ENCODE results near the gene TEX14. TPM values are rescaled to one million over a fixed set of nuclear protein-coding genes. Genes with fewer than 3 reads are reported as not detected.
A peak's percentile ranks its signal among the peaks of the same experiment; 100 is the strongest.
"Not testable (repeated sequence)": the region's sequence is repeated elsewhere in the genome, so short reads cannot be mapped to it uniquely, and the experiment has no call there.

TEX14 gene
- total RNA-seq, 1 donor from 2014 or later, result under 0.01 TPM

DNA sequence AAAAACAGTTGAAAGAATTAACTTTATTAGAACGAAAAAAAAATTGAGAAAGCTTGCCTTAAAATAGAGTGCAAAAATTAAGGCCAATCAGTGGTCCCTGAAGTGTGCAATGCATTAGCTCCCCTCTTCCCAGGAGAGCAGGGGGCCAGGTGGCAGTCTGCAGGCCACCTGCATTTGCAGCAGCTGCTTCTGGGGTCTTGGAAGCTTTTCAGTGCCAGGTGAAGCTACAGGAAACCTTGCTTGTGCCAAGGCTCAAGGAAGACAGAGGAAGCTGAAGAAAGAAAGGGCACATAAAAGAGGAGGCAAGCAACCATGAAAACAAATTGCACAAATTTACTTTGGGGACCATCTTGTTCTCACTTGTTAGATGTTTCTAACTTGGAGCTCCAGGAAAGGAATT is 126.9 kb downstream of the TEX14 start:
- no peak for DNase-seq (ENCODE audit: low read depth in 2 of 2)

DNA sequence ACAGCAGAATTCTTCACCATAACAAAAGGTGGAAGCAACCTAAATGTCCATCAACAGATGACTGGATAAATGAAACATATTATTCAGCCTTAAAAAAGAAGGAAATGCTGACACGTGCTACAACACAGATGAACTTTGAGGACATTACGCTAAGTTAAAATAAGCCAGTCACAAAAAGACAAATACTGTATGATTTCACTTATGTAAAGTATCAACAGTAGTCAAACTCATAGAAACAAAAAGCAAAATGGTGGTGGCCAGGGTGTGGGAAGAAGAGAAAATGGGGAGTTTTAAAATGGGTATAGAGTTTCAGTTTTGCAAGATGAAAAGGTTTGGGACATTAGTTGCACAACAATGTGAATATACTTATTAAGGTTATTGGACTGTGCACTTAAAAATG is 127.6 kb downstream of the TEX14 start:
- no peak for DNase-seq (ENCODE audit: low read depth in 2 of 2)

DNA sequence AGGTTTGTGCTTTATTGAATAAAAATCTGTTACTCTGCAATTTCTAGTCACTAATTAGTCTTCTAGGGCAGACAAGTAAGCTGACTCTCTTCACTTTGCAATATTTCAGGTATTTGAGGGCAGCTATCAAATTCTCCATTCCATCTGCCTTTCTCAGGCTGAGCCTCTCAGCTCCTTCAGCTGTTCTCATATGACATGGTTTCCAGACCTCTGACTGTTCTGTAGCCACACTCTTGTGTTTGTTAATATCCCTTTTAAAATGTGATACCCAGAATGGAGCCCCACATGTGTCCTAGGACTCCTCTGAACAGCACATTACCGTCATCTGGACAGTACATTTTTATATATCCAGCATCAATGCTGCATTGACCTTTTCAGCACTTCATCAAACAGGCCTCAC is 131.3 kb downstream of the TEX14 start:
- no peak for DNase-seq (ENCODE audit: low read depth in 2 of 2)

DNA sequence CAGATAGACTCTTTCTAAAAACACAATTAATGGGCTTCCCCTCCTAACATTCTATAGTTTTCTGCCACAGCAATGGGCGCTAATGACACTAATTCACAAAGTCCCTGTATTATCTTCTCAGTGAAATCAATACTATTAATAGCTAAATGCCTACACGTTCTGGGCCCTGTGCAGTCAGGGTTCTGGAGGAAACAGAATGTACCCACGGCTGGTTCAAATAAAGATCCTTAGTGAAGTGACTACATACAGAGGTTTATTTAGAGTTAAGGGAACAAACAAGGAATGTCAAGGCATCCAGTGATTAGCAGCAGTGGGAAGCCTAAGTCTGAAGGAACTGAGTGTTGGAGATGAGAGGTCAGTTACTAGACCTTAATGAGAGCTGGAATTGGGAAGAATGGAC is 133.9 kb downstream of the TEX14 start:
- no peak for DNase-seq (ENCODE audit: low read depth in 2 of 2)

DNA sequence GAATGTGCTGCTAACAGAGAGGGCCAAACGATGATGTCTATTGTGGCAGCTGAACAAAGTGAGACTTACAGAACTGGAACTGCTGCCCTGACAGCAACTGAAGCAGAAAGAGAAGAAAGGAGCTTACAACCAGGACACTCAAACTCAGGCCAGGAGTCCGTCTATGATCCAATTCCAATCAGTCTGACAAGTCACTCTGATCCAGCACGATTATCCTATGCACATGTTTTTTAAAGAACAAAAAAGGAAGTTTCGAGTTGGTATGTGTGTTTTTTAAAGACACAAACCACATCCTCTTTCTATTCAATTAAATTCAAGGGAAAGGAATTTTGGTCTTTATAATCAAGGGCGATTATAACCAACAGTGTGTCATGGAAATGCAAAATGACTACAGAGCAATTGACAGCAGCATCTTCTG is 135.0 kb downstream of the TEX14 start:
- no peak for DNase-seq (ENCODE audit: low read depth in 2 of 2)

DNA sequence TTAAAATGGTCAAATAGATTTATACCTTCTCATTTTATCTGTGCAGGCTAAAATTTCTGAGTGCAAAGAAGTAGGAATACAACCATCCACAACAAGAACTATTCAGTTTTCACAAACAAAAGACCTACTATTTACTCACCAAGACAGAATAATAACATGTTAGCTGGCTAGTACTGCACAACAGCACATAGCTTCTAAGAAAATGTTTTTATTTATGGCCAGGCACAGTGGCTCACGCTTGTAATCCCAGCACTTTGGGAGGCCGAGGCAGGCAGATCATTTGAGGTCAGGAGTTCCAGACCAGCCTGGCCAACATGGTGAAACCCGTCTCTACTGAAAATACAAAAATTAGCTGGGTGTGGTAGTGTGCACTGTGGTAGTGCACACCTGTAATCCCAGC is 136.7 kb downstream of the TEX14 start:
- DNase-seq (ENCODE audit: low read depth in 2 of 2), result not testable (repeated sequence)

DNA sequence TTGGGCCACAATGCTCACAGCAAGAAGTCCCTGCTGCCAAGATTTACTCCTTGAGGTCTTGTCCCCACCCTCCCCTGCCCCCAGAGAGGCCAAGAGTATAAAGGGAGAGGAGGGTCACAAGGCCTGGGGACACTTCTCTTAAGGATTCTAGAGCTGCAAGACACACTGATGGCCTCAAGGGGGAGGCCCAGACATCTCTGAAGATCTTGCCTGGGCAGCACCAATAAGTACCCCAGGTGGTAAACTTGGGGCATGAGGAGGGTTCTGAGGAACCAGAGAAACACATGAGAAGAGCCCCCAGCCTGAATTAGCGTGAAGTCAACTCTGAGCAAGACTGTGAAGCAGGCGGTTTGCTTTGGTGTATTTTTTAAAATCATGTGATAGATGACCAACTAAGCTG is 150.6 kb downstream of the TEX14 start:
- DNase-seq (ENCODE audit: low read depth in 2 of 2), result peak in 1 of 2 donors; percentile 32

DNA sequence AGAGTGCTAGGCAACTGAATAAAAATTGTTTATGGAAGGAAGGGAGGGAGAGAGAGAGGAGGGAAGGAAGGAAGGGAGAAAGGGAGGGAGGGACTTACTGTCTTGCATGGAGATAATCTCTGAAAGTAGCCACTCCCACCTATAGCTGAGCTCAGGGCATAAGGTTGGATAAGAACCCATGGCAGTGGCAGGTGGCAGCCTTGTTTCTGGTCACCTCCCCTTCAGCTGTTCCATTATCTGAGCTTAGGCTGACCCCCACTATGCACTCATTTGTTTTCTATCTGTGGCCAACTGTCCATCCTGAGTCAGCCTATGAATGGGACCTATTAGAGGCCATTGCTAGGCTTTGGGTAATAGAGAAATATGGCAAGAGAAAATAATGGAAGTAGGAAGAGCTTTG is 152.1 kb downstream of the TEX14 start:
- no peak for DNase-seq (ENCODE audit: low read depth in 2 of 2)

DNA sequence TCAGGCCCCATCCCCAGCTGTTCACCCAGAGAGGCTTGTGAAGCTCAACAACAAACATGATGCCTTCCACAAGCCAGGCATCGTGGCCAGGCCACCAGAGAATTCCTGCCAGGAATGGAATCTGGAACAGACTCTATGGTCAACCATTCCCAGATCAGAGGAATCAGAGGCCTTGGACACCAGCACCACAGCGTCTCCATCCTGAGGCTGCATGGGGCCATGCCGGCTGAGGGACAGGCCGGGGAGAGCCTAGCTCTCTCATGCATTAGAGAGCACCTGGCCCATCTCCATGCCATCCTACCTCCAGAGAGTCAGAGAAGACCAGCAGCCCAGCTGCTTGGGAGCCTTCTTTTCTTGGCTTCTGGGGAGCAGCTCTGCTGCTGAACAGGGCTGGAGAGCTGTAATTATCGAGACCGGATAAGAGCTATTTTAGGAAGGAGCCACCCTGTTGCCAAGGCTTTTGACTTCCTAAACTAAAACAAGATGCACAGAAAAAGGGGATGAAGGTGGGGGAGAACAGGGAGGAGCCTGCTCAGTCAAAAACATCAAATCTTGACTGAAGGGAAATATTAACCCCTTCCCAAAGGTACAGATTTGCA is 152.9 kb downstream of the TEX14 start:
- no peak for DNase-seq (ENCODE audit: low read depth in 2 of 2)

DNA sequence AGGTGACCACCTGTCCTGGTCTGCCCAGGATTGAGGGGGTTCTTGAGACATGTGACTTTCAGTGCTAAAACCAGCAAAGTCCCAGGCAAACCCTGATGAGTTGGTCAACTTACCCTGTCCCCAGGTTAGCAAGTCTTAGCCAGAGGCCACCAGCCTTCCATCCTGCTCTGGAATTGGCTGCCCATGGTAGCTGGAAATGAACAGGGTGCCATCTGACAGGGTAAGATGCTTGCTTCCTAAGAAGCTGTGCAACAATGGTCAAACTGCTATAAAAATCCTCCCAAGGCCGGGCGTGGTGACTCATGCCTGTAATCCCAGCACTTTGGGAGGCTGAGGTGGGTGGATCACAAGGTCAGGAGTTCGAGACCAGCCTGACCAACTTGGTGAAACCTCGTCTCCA is 154.6 kb downstream of the TEX14 start:
- DNase-seq (ENCODE audit: low read depth in 2 of 2), result no peak

DNA sequence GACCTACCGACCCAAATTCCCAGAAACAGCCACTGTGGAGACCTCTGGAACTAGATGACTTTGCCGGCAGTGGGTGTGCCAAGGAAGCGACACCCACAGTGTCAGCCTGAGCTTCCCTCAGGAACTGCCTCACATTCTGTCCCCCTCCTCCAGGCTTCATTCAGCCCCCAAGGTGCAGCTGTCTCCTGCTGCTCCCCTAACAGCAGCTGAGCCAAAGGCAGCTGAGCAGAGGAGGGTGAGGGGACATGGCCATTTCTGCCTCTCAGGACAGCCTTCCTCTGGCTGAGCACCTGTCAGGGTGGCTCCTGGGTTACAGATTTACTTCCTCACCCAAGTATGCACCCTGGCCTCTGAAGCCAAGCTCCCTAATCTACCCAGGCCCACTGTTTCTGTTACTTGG is 155.3 kb downstream of the TEX14 start:
- no peak for DNase-seq (ENCODE audit: low read depth in 2 of 2)

DNA sequence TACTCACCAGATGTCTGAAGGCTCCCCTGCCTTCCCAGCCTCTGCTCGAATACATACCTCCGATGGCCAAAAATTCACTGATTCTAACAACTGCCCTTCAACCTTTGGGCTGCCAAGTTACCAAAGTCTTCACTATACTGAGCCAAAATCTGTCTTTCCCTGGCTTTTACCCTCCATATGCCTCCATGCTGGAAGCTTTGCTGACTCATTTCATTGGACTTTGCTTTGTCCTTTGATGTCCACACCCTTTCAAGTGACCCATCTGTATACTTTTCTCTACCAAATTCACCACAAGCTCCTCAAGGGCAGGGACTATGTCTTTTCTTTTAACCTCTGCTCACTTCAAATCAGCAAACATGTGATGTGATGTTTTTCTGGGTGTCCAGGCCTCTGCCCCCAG is 156.4 kb downstream of the TEX14 start:
- DNase-seq (ENCODE audit: low read depth in 2 of 2), result no peak

DNA sequence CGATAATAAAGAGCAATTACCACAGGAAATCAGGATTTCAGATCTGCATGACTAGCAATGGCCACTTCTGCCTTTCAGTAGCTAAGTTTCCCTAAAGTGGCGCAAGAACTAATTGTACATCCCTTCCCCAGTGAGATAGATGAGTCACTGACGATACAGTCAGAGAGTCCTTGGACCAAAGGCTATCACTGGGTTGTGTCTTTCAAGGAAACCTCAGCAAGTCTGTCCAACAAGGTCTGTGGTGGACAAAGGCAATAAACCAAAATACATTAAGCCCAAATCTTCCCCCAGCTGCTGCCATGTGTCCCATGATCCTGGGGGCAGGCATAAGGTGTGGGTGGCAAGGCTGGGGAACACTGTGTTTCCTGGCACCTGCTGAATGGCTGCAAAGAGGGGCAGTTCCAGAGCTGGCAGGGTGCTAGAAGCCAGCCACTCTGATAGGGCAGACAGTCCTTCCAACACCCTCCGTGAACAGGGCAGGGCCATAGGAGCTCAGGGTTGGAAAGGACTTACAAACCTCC is 156.9 kb downstream of the TEX14 start:
- no peak for DNase-seq (ENCODE audit: low read depth in 2 of 2)

DNA sequence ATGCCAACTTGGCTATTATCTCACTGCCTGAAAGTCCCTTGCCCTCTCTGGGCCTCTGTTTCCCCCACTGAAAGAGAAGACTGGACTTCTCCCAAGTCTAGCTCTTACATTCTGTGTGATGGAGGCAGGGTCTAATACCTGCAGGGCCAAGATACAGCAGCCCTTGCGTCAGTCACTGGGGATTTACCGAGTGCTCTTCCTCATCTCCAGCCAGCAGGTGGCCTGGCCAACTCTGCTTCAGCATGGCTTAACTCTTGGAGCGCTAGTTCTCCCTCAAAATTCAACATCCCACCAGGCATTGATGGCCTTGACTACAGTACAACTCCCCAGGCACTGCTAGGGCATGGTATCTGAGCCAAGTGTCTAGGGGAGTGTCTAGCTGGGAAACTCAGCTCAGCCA is 157.5 kb downstream of the TEX14 start:
- DNase-seq (ENCODE audit: low read depth in 2 of 2), result no peak

DNA sequence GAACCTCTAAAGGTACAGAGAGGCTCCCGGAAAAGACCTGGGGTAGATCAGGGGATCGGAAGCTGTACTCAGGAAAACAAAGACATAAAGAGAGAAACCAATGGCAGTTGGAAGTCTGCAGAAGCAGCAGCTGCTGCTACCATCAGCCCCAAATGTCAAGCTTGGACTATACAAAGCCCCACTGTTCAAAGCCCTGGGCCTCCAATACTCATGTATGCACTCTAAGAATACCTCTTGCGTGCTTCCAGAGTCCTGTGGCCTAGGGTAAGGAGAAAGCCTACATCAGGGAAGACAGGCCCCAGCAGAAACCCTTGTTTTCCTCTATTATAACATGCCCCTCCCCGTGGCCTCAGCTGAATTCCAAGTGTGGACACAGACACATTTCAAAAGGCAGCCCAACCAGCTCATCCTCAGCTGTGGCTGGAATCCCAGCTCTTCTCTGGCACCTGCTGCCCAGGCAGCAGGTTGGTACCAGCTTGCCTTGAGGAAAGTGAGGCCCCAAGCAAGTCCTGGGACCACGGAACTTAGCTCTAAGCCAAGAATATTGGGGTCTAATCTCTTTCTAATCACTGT is 158.1 kb downstream of the TEX14 start:
- DNase-seq (ENCODE audit: low read depth in 2 of 2), result no peak

DNA sequence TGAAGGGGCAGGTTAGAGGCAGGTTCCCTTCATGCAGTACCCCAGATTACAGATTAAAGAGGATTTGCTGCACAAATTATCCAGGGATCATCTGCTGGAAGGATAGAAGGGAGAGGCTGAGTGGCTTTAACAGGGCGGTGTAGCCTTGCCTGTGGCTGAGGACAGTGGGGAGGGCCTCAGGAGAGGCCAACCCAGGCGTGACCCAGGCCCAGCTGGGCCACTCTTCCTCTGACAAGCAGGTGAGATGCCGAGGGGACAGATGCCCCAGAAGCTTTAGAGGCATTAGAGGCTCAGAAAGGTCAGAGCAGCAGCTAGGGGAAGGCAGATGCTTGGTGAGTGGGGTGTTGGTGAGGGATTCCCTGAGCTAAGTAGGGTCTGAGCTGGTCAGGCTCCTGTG is 159.3 kb downstream of the TEX14 start:
- DNase-seq (ENCODE audit: low read depth in 2 of 2), result no peak

DNA sequence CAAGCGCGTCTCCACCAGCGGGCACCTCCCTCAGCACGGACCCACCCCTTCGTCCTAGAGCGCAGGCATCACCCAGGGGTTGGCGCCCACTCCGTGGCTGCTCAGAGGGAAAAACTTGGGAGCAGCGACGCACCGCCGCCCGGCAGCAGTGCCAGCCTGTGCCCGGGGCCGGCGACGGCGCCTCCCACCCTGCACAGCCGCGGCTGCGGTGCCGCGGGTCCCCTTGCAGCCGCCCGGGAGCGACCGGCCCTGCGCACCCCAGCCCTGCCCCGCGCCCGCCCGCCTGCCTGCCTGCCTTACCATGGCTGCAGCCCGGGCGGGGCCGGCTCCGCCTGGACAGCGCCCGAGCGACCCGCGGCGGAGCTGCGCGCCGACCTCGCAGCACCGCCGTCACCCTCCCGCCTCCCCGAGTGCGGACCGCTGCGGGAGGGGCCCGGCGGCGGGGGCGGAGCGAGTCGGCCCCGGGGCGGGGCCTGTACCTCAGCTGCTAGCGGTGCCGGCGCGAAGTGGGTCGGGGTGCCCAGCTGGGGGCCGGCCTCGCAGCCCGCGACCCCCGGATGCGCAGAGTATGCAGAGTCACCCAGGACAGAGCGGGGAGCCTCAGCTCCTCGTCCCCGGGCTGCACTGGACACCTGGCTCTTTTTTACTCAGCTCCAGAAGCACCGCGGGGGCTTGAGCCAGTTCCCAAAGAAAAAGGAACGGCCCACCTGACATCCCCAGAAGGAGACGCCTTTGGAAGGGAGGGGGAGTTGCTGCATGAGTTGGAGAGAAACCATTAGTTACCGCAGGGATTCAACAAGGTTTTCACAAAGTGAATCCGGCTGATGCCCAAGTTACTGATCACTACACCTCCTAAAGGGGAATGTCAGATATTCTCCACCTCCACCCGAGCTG is 159.9 kb downstream of the TEX14 start:
- DNase-seq (ENCODE audit: low read depth in 2 of 2), result peak; percentile 55 to 60

DNA sequence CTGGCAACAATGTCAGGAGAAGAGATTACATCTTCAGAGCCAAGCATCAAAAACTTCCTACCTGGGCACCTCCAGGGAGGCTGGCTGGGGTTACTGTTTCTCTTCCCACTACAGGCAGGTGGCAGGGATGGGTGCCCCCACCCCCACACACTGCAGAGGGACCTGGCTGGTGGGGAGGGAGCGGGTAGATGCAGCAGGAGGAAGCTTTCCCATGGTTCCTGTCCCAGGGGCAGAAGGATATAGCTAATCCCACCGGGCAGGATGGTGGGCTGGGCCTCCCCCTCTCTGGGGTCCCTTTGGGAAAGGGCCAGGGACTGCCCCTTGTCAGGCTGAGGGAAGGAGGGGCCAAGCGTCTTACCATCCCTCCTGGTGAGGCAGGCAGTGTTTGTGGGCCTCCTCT is 160.7 kb downstream of the TEX14 start:
- DNase-seq (ENCODE audit: low read depth in 2 of 2), result no peak

DNA sequence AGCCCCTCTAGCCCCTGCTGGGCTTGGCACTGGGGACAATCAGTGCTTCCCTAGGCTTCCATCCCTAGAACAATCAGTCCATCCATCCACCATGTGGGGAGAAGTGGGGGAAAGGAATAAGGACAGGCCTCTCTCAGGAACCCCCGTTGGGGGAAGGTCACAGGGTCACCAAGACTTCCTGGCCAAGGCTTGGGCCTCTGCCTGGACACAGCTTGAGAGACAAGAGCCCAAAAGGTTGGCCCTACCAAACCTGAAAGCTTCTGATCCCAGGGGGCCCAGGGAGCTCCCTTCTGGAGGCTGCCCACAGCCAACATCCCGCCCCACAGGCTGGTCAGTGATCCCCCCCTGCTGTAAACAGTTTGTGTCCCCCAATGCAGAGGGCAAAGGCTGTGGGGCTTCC is 161.2 kb downstream of the TEX14 start:
- no peak for DNase-seq (ENCODE audit: low read depth in 2 of 2)

DNA sequence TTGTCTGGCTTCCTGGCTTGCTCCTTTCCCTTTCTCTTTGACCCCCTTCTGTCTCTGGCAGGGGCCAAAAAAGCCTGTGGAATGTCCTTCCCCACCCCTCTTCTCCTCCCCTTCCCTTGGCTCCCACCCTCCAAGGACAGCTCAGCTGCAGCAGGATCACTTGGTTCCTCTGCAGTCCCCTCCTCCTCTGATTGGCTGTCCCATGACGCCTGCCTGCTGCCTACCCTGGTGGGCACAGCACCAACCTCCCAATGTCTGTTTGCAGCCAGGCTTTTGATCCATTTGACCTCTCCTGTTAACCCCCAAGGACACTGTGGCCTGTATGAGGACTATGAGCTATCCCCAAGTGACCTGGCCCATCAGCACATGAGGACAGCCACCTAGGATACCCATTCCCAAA is 162.6 kb downstream of the TEX14 start:
- peak in 1 of 2 donors; percentile 13 for DNase-seq (ENCODE audit: low read depth in 2 of 2)

DNA sequence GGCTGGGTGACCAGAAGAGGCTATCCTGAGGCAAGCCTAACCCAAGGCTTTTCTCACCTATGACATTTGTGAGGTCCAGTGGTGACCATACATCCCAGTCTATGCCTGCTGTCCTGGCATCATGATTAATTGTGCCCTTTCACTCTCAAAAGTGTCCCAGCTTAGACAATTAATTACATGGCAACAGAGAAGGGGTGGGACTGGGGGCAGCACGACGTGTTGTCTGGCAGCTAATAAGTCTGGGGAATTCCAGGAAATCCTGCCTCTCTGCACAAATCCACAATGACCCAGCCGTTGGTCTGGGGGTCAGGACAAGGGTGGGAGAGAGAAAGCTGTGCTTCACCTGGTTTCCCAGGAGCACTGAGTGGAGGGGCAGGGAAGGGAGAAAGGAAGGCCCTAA is 163.4 kb downstream of the TEX14 start:
- peak; percentile 45 to 72 for DNase-seq (ENCODE audit: low read depth in 2 of 2)

DNA sequence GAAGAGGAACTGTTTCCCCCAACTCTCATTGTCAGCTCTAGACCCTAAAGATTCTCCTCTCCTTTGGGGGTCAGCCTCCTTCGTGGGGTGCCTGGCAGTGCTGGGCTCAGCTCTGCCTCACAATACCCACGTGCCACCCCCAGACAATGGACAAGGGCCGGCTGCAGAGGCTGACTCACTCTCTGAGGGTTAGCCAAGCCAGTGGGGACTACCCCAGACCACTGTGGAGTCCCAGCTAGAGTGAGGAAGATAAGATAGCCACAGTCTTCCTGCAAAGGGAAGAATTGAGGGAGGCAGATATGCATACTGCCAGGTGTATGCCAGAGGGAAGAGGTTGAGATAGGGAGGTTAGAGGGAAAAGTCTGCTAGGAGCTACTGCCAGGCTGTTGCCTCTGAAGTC is 163.9 kb downstream of the TEX14 start:
- DNase-seq (ENCODE audit: low read depth in 2 of 2), result peak in 1 of 2 donors; percentile 78

DNA sequence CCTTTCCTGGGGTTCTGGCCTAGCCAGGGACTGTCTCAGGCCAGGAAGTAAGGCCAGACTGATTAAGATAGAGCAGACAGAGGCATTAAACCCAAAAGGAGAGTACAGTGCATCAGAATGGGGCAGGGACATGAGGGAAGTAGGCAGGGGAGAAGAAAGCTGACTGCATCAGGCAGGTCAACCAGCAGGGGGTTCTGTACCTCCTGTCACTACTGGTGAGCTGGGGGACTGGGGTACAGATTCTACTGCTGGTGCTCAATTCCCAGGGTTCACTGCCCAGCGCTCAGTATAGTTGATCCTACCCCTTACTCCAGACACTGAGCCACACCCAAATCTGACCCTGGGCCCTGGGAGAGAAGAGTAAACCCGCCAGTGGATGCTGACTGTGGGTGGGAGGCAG is 164.5 kb downstream of the TEX14 start:
- DNase-seq (ENCODE audit: low read depth in 2 of 2), result peak in 1 of 2 donors; percentile 9
